ENCODE measurements around the gene ROCK2.

ROCK2 gene

GRCh38 chr2:11309706-11310105 lies 34.7 kb downstream of the ROCK2 start:
- no peak for DNase-seq (ENCODE audit: low spot score)

- no peak for DNase-seq (ENCODE audit: low spot score)
Observed at GRCh38 chr2:11307764-11308415, 36.5 kb downstream of the ROCK2 start.

GRCh38 chr2:11305958-11306357 lies 38.5 kb downstream of the ROCK2 start:
- no peak for DNase-seq (ENCODE audit: low spot score)

- DNase-seq (ENCODE audit: low spot score) = no peak
Observed at GRCh38 chr2:11305338-11305737, 39.1 kb downstream of the ROCK2 start.

- DNase-seq (ENCODE audit: low spot score) = no peak
Observed at GRCh38 chr2:11304476-11304875, 40.0 kb downstream of the ROCK2 start.

GRCh38 chr2:11303290-11304013 lies 41.0 kb downstream of the ROCK2 start:
- DNase-seq (ENCODE audit: low spot score) = no peak

- DNase-seq (ENCODE audit: low spot score) = no peak
Observed at GRCh38 chr2:11299439-11299838, 45.0 kb downstream of the ROCK2 start.

GRCh38 chr2:11298592-11298991 lies 45.8 kb downstream of the ROCK2 start:
- DNase-seq (ENCODE audit: low spot score) = no peak

GRCh38 chr2:11296401-11296800 lies 48.0 kb downstream of the ROCK2 start:
- DNase-seq (ENCODE audit: low spot score) = no peak

- DNase-seq (ENCODE audit: low spot score) = no peak
Observed at GRCh38 chr2:11292464-11293255, 51.8 kb downstream of the ROCK2 start.

GRCh38 chr2:11290713-11291112 lies 53.7 kb downstream of the ROCK2 start:
- DNase-seq (ENCODE audit: low spot score) = no peak

GRCh38 chr2:11290211-11290610 lies 54.2 kb downstream of the ROCK2 start:
- no peak for DNase-seq (ENCODE audit: low spot score)

- DNase-seq (ENCODE audit: low spot score) = no peak
Observed at GRCh38 chr2:11288431-11288830, 56.0 kb downstream of the ROCK2 start.

- no peak for DNase-seq (ENCODE audit: low spot score)
Observed at GRCh38 chr2:11286749-11287148, 57.7 kb downstream of the ROCK2 start.

GRCh38 chr2:11286323-11286722 lies 58.1 kb downstream of the ROCK2 start:
- DNase-seq (ENCODE audit: low spot score) = no peak

- DNase-seq (ENCODE audit: low spot score) = no peak
Observed at GRCh38 chr2:11285499-11285898, 58.9 kb downstream of the ROCK2 start.

- DNase-seq (ENCODE audit: low spot score) = no peak
Observed at GRCh38 chr2:11281186-11281585, 63.2 kb downstream of the ROCK2 start.

- DNase-seq (ENCODE audit: low spot score) = no peak
Observed at GRCh38 chr2:11280713-11281112, 63.7 kb downstream of the ROCK2 start.

- DNase-seq (ENCODE audit: low spot score) = no peak
Observed at GRCh38 chr2:11279398-11279797, 65.0 kb downstream of the ROCK2 start.

- DNase-seq (ENCODE audit: low spot score) = no peak
Observed at GRCh38 chr2:11278219-11278618, 66.2 kb downstream of the ROCK2 start.

- DNase-seq (ENCODE audit: low spot score) = no peak
Observed at GRCh38 chr2:11275910-11276309, 68.5 kb downstream of the ROCK2 start.

- DNase-seq (ENCODE audit: low spot score) = no peak
Observed at GRCh38 chr2:11270891-11271290, 73.5 kb downstream of the ROCK2 start.

GRCh38 chr2:11267931-11268330 lies 76.5 kb downstream of the ROCK2 start:
- no peak for DNase-seq (ENCODE audit: low spot score)

Measured in Ammon's horn (tissue), 1 donor.